H1 (cell line): Measurements from ENCODE around the gene NIM1K. TPM values are rescaled to one million over a fixed set of nuclear protein-coding genes. Genes with fewer than 3 reads are reported as not detected.

Experiments used
- BCL11A ChIP-seq, 2 experiments: IDR thresholded peaks; one replicate each; pipeline ENCODE4 v1.6.1; 2011; ENCODE audit warnings: low read depth in 2 of 2, low read length in 2 of 2, mild to moderate bottlenecking in 2 of 2
- CBX5 ChIP-seq: fragments of 300-800, 300-1000 bp; sonication (generic); IDR thresholded peaks from 2 replicates; pipeline ENCODE4 v1.7.1; 2016; ENCODE audit warnings: antibody characterized with exemption, low read length, low read depth
- CBX8 ChIP-seq: fragments of 300-800, 300-1000 bp; sonication (generic); IDR thresholded peaks from 2 replicates; pipeline ENCODE4 v1.7.1; 2016; ENCODE audit warnings: low read depth, low read length, borderline replicate concordance
- CHD7 ChIP-seq: fragments of 300-600 bp; sonication (generic); IDR thresholded peaks from 2 replicates; pipeline ENCODE4 v1.7.1; 2012; ENCODE audit warnings: low read length, moderate library complexity, mild to moderate bottlenecking, inconsistent platforms; ENCODE audit not compliant: insufficient replicate concordance
- EP300 ChIP-seq, 2 experiments: IDR thresholded peaks; 1 replicate in 1 of 2; 2 replicates in 1 of 2; pipeline ENCODE4 v1.6.1; 2011 to 2012; ENCODE audit warnings: low read depth in 2 of 2, low read length in 2 of 2, mild to moderate bottlenecking in 2 of 2, borderline replicate concordance in 1 of 2, inconsistent platforms in 1 of 2, moderate library complexity in 1 of 2
- FOSL1 ChIP-seq: IDR thresholded peaks from 2 replicates; pipeline ENCODE4 v1.6.1; 2011; ENCODE audit warnings: mild to moderate bottlenecking, low read depth, low read length, moderate library complexity; ENCODE audit not compliant: insufficient read depth
- RXRA ChIP-seq: IDR thresholded peaks from 2 replicates; pipeline ENCODE4 v1.6.1; 2011; ENCODE audit warnings: low read depth, mild to moderate bottlenecking, low read length, moderate library complexity; ENCODE audit not compliant: insufficient read depth
- SP2 ChIP-seq: IDR thresholded peaks from 2 replicates; pipeline ENCODE4 v1.6.1; 2012; ENCODE audit warnings: mild to moderate bottlenecking, low read length, inconsistent platforms
- TAF7 ChIP-seq: optimal IDR thresholded peaks from 2 replicates; pipeline ENCODE3; 2011; ENCODE audit warnings: low read depth, mild to moderate bottlenecking, inconsistent platforms, low read length, moderate library complexity, borderline replicate concordance
- polyA plus RNA-seq, 7 experiments: library from polyadenylated mRNA; depleted of rRNA in 3 of 7; stranded (reverse) in 5 of 7; unstranded in 2 of 7; fragments of >200 nt in 5 of 7; fragments of 200-250 nt in 2 of 7; gene quantifications; 1 replicate in 5 of 7; 2 replicates in 1 of 7; 4 replicates in 1 of 7; pipeline versions ENCODE4 v1.2.1 to v1.2.3, GENCODE V29; 2011 to 2013; ENCODE audit warnings: missing spikeins in 2 of 7, mixed read lengths in 2 of 7
- total RNA-seq: library from RNA; stranded (reverse); fragmentation: NEBNext Ultra II Directional; extraction: Animal tissue kit (Norgen Biotek cat#: 25700); gene quantifications from 2 replicates; pipeline ENCODE4 v1.2.1, GENCODE V29; 2021

The NIM1K gene
- total and polyA plus RNA-seq, 2 of the 8 experiments (the other 6 are each of a cell fraction or from before 2014, with no cell fraction given) = not detected

- TF ChIP-seq CHD7 = no peak
- TF ChIP-seq TAF7 = no peak
- no peak for TF ChIP-seq RXRA
- no peak for TF ChIP-seq FOSL1
- no peak for TF ChIP-seq EP300 (IDR thresholded peaks at IDR 0.05; ENCODE audit: borderline replicate concordance in 1 of 2, low read depth in 2 of 2, low read length in 2 of 2)
- no peak for TF ChIP-seq CBX8
- no peak for TF ChIP-seq CBX5
- TF ChIP-seq SP2 = no peak
- no peak for TF ChIP-seq BCL11A (IDR thresholded peaks at IDR 0.05; ENCODE audit: low read depth in 2 of 2, low read length in 2 of 2)
Observed at GRCh38 chr5:43191740-43192557, at the start of gene NIM1K (continued).
